Uterus (tissue), 4 donors: Measurements from ENCODE around the gene PRAME. TPM values are rescaled to one million over a fixed set of nuclear protein-coding genes. Genes with fewer than 3 reads are reported as not detected.
"Not testable (repeated sequence)": the region's sequence is repeated elsewhere in the genome, so short reads cannot be mapped to it uniquely, and the experiment has no call there.

Experiments
- DNase-seq, 2 donors: peaks; one replicate each; pipeline ENCODE4 v3.0.0-alpha.2; 2019 to 2020
- H3K27ac ChIP-seq, 2 donors: fragments of 200-600 bp; sonication (generic); 1 replicate in 1 of 2; 2 replicates in 1 of 2; pipeline ENCODE4 v1.5.1; 2016 to 2018
- H3K27me3 ChIP-seq, 2 donors: fragments of 200-600 bp; sonication (generic); one replicate each; pipeline ENCODE4 v1.5.1; 2018 to 2019; ENCODE audit warnings: control low read depth in 1 of 2
- H3K36me3 ChIP-seq, 2 donors: fragments of 200-600 bp; sonication (generic); one replicate each; pipeline ENCODE4 v1.5.1; 2019; ENCODE audit warnings: control low read depth in 1 of 2
- H3K4me1 ChIP-seq, 2 donors: fragments of 200-600 bp; sonication (generic); one replicate each; pipeline ENCODE4 v1.5.1; 2018 to 2019; ENCODE audit warnings: control low read depth in 1 of 2
- H3K4me3 ChIP-seq, 2 donors: fragments of 200-600 bp; sonication (generic); 1 replicate in 1 of 2; 2 replicates in 1 of 2; pipeline ENCODE4 v1.5.1; 2018 to 2019; ENCODE audit warnings: mild to moderate bottlenecking in 1 of 2
- H3K9me3 ChIP-seq, 2 donors: fragments of 200-600 bp; sonication (generic); one replicate each; pipeline ENCODE4 v1.5.1; 2019; ENCODE audit warnings: control low read depth in 1 of 2
- CTCF ChIP-seq, 4 experiments: fragments of 200-600 bp in 2 of 4; fragments of 450-650 bp in 2 of 4; sonication (generic) in 2 of 4; IDR thresholded peaks; one replicate each; pipeline ENCODE4 v1.5.1; 2016 to 2019; ENCODE audit warnings: antibody characterized with exemption in 4 of 4, mild to moderate bottlenecking in 2 of 4, moderate library complexity in 1 of 4
- POLR2A ChIP-seq, 2 donors: fragments of 450-650 bp; IDR thresholded peaks; one replicate each; pipeline ENCODE4 v1.6.1; 2016; ENCODE audit warnings: antibody characterized with exemption in 2 of 2, mild to moderate bottlenecking in 1 of 2, moderate library complexity in 1 of 2
- intact Hi-C: fragments of 100-400 bp; cut with DNase I; formaldehyde crosslinking; loops from one replicate; pipeline ENCODE4 v1.15.1; 2023; ENCODE audit warnings: low total_unique reads
- total RNA-seq, 4 donors: library from RNA; depleted of rRNA in 3 of 4; stranded (reverse); fragments of >200 nt in 3 of 4; gene quantifications; one replicate each; pipeline versions ENCODE4 v1.1.0 to v1.2.4, GENCODE V29; 2014 to 2023
- donor health status: DM: yes; HTN: yes; CAD: no.

The PRAME gene
- 1 to 10 TPM in 1 of 4 donors, under 1 TPM in 1, not detected in 2; 0.41 to 1.3 TPM for total RNA-seq

- no peak for DNase-seq
- no peaks in the 10 kb centered on the region for H3K4me1 ChIP-seq
- TF ChIP-seq CTCF (IDR thresholded peaks at IDR 0.05) (no peak), POLR2A (IDR thresholded peaks at IDR 0.05) (no peak)
- H3K9me3 ChIP-seq: no peaks in the 10 kb centered on the region
- H3K4me3 ChIP-seq: no peak within 1 kb of the TSS
- no peaks in the 10 kb centered on the region for H3K27me3 ChIP-seq
- H3K27ac ChIP-seq: no peak within 1 kb of the TSS
- H3K36me3 ChIP-seq: no peaks in the 10 kb centered on the region
- intact Hi-C loops: no loop called here
These were observed at the start of gene PRAME for GRCh38 chr22:22558972-22559603. Gene PRAME (minus strand): TSS chr22:22559265. CDS start chr22:22556832, 2,433 bp downstream.

- H3K27me3 ChIP-seq, H3K36me3 ChIP-seq, DNase-seq, H3K27ac ChIP-seq, H3K9me3 ChIP-seq, intact Hi-C loops, H3K4me3 ChIP-seq, H3K4me1 ChIP-seq: not testable (repeated sequence)
These were observed 49.0 kb upstream of the PRAME start for GRCh38 chr22:22608022-22608421.

GRCh38 chr22:22605074-22605404, 46.0 kb upstream of the PRAME start:
- no peaks in the 10 kb centered on the region for H3K36me3 ChIP-seq
- H3K4me1 ChIP-seq: no peaks in the 10 kb centered on the region
- intact Hi-C loops: no loop called here
- no peaks in the 10 kb centered on the region for H3K9me3 ChIP-seq
- no peak overlapping the region for H3K27ac ChIP-seq
- DNase-seq: no peak
- TF ChIP-seq POLR2A (IDR thresholded peaks at IDR 0.05) (no peak), CTCF (IDR thresholded peaks at IDR 0.05) (no peak)
- no peaks in the 10 kb centered on the region for H3K27me3 ChIP-seq
- no peak overlapping the region for H3K4me3 ChIP-seq

- H3K9me3 ChIP-seq: no peaks in the 10 kb centered on the region
- no peaks in the 10 kb centered on the region for H3K36me3 ChIP-seq
- H3K4me1 ChIP-seq: no peaks in the 10 kb centered on the region
- intact Hi-C loops: no loop called here
- no peak for DNase-seq
- no peaks in the 10 kb centered on the region for H3K27me3 ChIP-seq
- H3K27ac ChIP-seq: no peak overlapping the region
- no peak for TF ChIP-seq POLR2A (IDR thresholded peaks at IDR 0.05)
- TF ChIP-seq CTCF (IDR thresholded peaks at IDR 0.05): no peak
- H3K4me3 ChIP-seq: no peak overlapping the region
These were observed 45.4 kb upstream of the PRAME start for GRCh38 chr22:22604326-22605073.

GRCh38 chr22:22603470-22603947, 44.4 kb upstream of the PRAME start:
- intact Hi-C loops: no loop called here

More at GRCh38 chr22:22603470-22603947, 44.4 kb upstream of the PRAME start:
- no peaks in the 10 kb centered on the region for H3K9me3 ChIP-seq
- no peak for DNase-seq
- H3K27me3 ChIP-seq: no peaks in the 10 kb centered on the region
- no peaks in the 10 kb centered on the region for H3K36me3 ChIP-seq
- no peak overlapping the region for H3K4me3 ChIP-seq
- no peak overlapping the region for H3K27ac ChIP-seq
- TF ChIP-seq CTCF (IDR thresholded peaks at IDR 0.05) (no peak), POLR2A (IDR thresholded peaks at IDR 0.05) (no peak)
- H3K4me1 ChIP-seq: no peaks in the 10 kb centered on the region
